T-helper 9 cell (primary cell): ENCODE measurements around the gene SLC5A2.
A peak's percentile ranks its signal among the peaks of the same experiment; 100 is the strongest.
"Not testable (repeated sequence)": the region's sequence is repeated elsewhere in the genome, so short reads cannot be mapped to it uniquely, and the experiment has no call there.

Experiments
- DNase-seq: peaks from one replicate; pipeline ENCODE4 v3.0.0-alpha.2; 2020

SLC5A2 gene

GRCh38 chr16:31499928-31500327, 17.0 kb downstream of the SLC5A2 start:
- DNase-seq = no peak

GRCh38 chr16:31501226-31501965, 18.5 kb downstream of the SLC5A2 start:
- no peak for DNase-seq

- no peak for DNase-seq
These were observed 19.0 kb downstream of the SLC5A2 start for GRCh38 chr16:31501966-31502348.

- DNase-seq = no peak
These were observed 20.1 kb downstream of the SLC5A2 start for GRCh38 chr16:31502981-31503380.

GRCh38 chr16:31503555-31503954, 20.6 kb downstream of the SLC5A2 start:
- not testable (repeated sequence) for DNase-seq

- DNase-seq = no peak
These were observed 21.2 kb downstream of the SLC5A2 start for GRCh38 chr16:31504159-31504558.

GRCh38 chr16:31505483-31505882, 22.6 kb downstream of the SLC5A2 start:
- DNase-seq = no peak

- peak; percentile 4 for DNase-seq
These were observed 24.6 kb downstream of the SLC5A2 start for GRCh38 chr16:31507617-31507928.

GRCh38 chr16:31507929-31508705, 25.2 kb downstream of the SLC5A2 start, which contains the start of gene RUSF1:
Gene RUSF1, minus strand, starts transcription at chr16:31508391. Its CDS starts 18 bp downstream, at chr16:31508373.
- peak; percentile 67 for DNase-seq

GRCh38 chr16:31508706-31509195, 25.8 kb downstream of the SLC5A2 start:
- no peak for DNase-seq

- no peak for DNase-seq
These were observed 30.2 kb downstream of the SLC5A2 start for GRCh38 chr16:31513126-31513525.

- no peak for DNase-seq
These were observed 31.0 kb downstream of the SLC5A2 start for GRCh38 chr16:31513884-31514283.

- no peak for DNase-seq
These were observed 35.0 kb downstream of the SLC5A2 start for GRCh38 chr16:31517800-31518402.

- DNase-seq = no peak
These were observed 37.0 kb downstream of the SLC5A2 start for GRCh38 chr16:31519759-31520431.

GRCh38 chr16:31521368-31521767, 38.4 kb downstream of the SLC5A2 start:
- DNase-seq = no peak

- no peak for DNase-seq
These were observed 39.1 kb downstream of the SLC5A2 start for GRCh38 chr16:31522071-31522470.

- DNase-seq = not testable (repeated sequence)
These were observed 40.8 kb downstream of the SLC5A2 start for GRCh38 chr16:31523768-31524167.

GRCh38 chr16:31525113-31525512, 42.2 kb downstream of the SLC5A2 start:
- no peak for DNase-seq

GRCh38 chr16:31527734-31528274, 44.9 kb downstream of the SLC5A2 start, which contains the start of gene AHSP:
Gene AHSP, plus strand, starts transcription at chr16:31527900. Its CDS starts 240 bp downstream, at chr16:31528140.
- no peak for DNase-seq

- no peak for DNase-seq
These were observed 45.7 kb downstream of the SLC5A2 start for GRCh38 chr16:31528523-31529107.

- DNase-seq = no peak
These were observed 46.4 kb downstream of the SLC5A2 start for GRCh38 chr16:31529108-31529936.
